OCI-LY7 (cell line): Measurements from ENCODE around the gene ERMAP. TPM values are rescaled to one million over a fixed set of nuclear protein-coding genes. Genes with fewer than 3 reads are reported as not detected.
A peak's percentile ranks its signal among the peaks of the same experiment; 100 is the strongest.
"Not testable (repeated sequence)": the region's sequence is repeated elsewhere in the genome, so short reads cannot be mapped to it uniquely, and the experiment has no call there.

Source experiments
- BruUV-seq: library from RNA; stranded (reverse); fragments of 400-500 nt; replicated peaks from 2 replicates; lab custom pipeline; 2021; lab: Mats Ljungman, UMichigan
- CTCF ChIA-PET: fragments of 300-600 bp; sonication (Branson Sonifier 250); formaldehyde crosslinking; loops from one replicate; lab custom pipeline; 2022; ENCODE audit warnings: antibody characterized with exemption; ENCODE audit not compliant: unreplicated experiment; lab: Charles Lee
- POLR2A ChIA-PET: fragments of 300-600 bp; sonication (Branson Sonifier 250); formaldehyde crosslinking; loops from one replicate; lab custom pipeline; 2022; ENCODE audit warnings: antibody characterized with exemption; lab: Charles Lee
- DNase-seq: peaks from one replicate; pipeline ENCODE4 v3.0.0-alpha.2; 2015; ENCODE audit warnings: low spot score
- H2AFZ ChIP-seq: fragments of 200-600 bp; sonication (generic), shearing (Covaris generic); 2 replicates; pipeline ENCODE4 v1.6.1; 2014; ENCODE audit warnings: mild to moderate bottlenecking, antibody characterized with exemption, low read length, moderate library complexity
- H3K27ac ChIP-seq: fragments of 200-600 bp; sonication (generic); 2 replicates; pipeline ENCODE4 v1.5.1; 2014; ENCODE audit warnings: mixed run types, low read depth, mild to moderate bottlenecking, moderate library complexity, low read length, inconsistent platforms; ENCODE audit not compliant: poor library complexity, severe bottlenecking
- H3K36me3 ChIP-seq: fragments of 200-600 bp; sonication (generic); 2 replicates; pipeline ENCODE4 v1.6.1; 2014; ENCODE audit warnings: mild to moderate bottlenecking, antibody characterized with exemption, low read length, moderate library complexity, mixed read lengths; ENCODE audit not compliant: insufficient read depth
- H3K4me1 ChIP-seq: fragments of 200-600 bp; sonication (generic); 2 replicates; pipeline ENCODE4 v1.5.1; 2014; ENCODE audit warnings: mild to moderate bottlenecking, low read length; ENCODE audit not compliant: insufficient read depth, poor library complexity, severe bottlenecking
- H3K4me2 ChIP-seq: fragments of 200-600 bp; sonication (generic); 2 replicates; pipeline ENCODE4 v1.6.1; 2014; ENCODE audit warnings: mild to moderate bottlenecking, low read length
- H3K4me3 ChIP-seq: fragments of 200-600 bp; sonication (generic); 2 replicates; pipeline ENCODE4 v1.5.1; 2014; ENCODE audit warnings: mild to moderate bottlenecking, low read depth, low read length; ENCODE audit not compliant: poor library complexity, severe bottlenecking
- H3K79me2 ChIP-seq: fragments of 200-600 bp; sonication (generic); 2 replicates; pipeline ENCODE4 v1.6.1; 2016; ENCODE audit warnings: low read depth, mild to moderate bottlenecking, low read length, moderate library complexity, mixed read lengths; ENCODE audit not compliant: insufficient read depth
- H3K9me2 ChIP-seq: fragments of 200-600 bp; sonication (generic); 2 replicates; pipeline ENCODE4 v1.6.1; 2016; ENCODE audit warnings: mild to moderate bottlenecking, low read length, mixed read lengths; ENCODE audit not compliant: insufficient read depth
- H3K9me3 ChIP-seq: fragments of 200-600 bp; sonication (generic); 2 replicates; pipeline ENCODE4 v1.6.1; 2014; ENCODE audit warnings: mild to moderate bottlenecking, mixed run types, low read length, mixed read lengths
- H4K20me1 ChIP-seq: fragments of 200-600 bp; sonication (generic); 2 replicates; pipeline ENCODE4 v1.6.1; 2014; ENCODE audit warnings: mild to moderate bottlenecking, antibody characterized with exemption, low read length, moderate library complexity, mixed read lengths; ENCODE audit not compliant: insufficient read depth
- CTCF ChIP-seq: fragments of 200-600 bp; sonication (generic); conservative IDR thresholded peaks from 2 replicates; pipeline ENCODE4 v1.5.1; 2014; ENCODE audit warnings: mild to moderate bottlenecking, antibody characterized with exemption, low read length, moderate library complexity, mixed read lengths
- EZH2phosphoT487 ChIP-seq: fragments of 200-600 bp; sonication (generic); IDR thresholded peaks from 2 replicates; pipeline ENCODE4 v1.6.1; 2018; ENCODE audit warnings: low read depth, borderline replicate concordance, mild to moderate bottlenecking, mixed run types, antibody characterized with exemption, low read length, moderate library complexity, mixed read lengths
- intact Hi-C: fragments of 100-400 bp; cut with micrococcal nuclease; formaldehyde crosslinking; loops from one replicate; pipeline ENCODE4 v1.10.0; 2022; ENCODE audit not compliant: unreplicated experiment
- total RNA-seq, 2 experiments: library from RNA; depleted of rRNA in 1 of 2; stranded (reverse); fragments of >200 nt in 1 of 2; shearing (Covaris generic) in 1 of 2; gene quantifications; 2 replicates each; pipeline ENCODE4 v1.2.3, GENCODE V29; 2014 to 2022

ERMAP gene
- total RNA-seq, 2 experiments from 2014 or later, result 2.7 to 5.1 TPM

GRCh38 chr1:42852608-42852980 is 35.7 kb downstream of the ERMAP start:
- H3K27ac ChIP-seq, result peak overlapping the region; percentile 50
- H2AFZ ChIP-seq, result no peak overlapping the region
- ChIA-PET CTCF (no interaction called here), POLR2A (no interaction called here)
- peaks cover 56% of the 10 kb centered on the region for H3K4me1 ChIP-seq
- no peak for TF ChIP-seq EZH2phosphoT487
- TF ChIP-seq CTCF, result no peak
- peaks cover 18% of the 10 kb centered on the region for H3K79me2 ChIP-seq
- H3K9me2 ChIP-seq, result no peaks in the 10 kb centered on the region
- intact Hi-C loops, result no loop called here
- H3K36me3 ChIP-seq, result peaks cover 46% of the 10 kb centered on the region
- no peaks in the 10 kb centered on the region for H4K20me1 ChIP-seq
- no peak overlapping the region for H3K4me3 ChIP-seq
- peak; percentile 20 for DNase-seq
- no TSS peak for BruUV-seq
- no peaks in the 10 kb centered on the region for H3K9me3 ChIP-seq
- peak overlapping the region; percentile 50 for H3K4me2 ChIP-seq

- no peak overlapping the region for H2AFZ ChIP-seq
- POLR2A ChIA-PET, result interaction anchor here (0.7 kb wide), 1 partner anchor 1799 kb away, joined by 4 read pairs; no protein-coding TSS in a partner anchor
- CTCF ChIA-PET, result no interaction called here
- no peaks in the 10 kb centered on the region for H3K9me2 ChIP-seq
- H3K79me2 ChIP-seq, result peaks cover 10% of the 10 kb centered on the region; the same call in 1 of the 2 replicates
- no peak for DNase-seq
- no peak overlapping the region for H3K4me3 ChIP-seq
- no peaks in the 10 kb centered on the region for H3K9me3 ChIP-seq
- H4K20me1 ChIP-seq, result no peaks in the 10 kb centered on the region
- no TSS peak for BruUV-seq
- 0 out of 2 replicates have a peak overlapping the region, but pooled peaks have one; percentile 50 for H3K4me2 ChIP-seq
- TF ChIP-seq CTCF (no peak), EZH2phosphoT487 (no peak)
- H3K27ac ChIP-seq, result peak overlapping the region; percentile 50
- peaks cover 46% of the 10 kb centered on the region for H3K36me3 ChIP-seq
- intact Hi-C loops, result no loop called here
- H3K4me1 ChIP-seq, result peaks cover 49% of the 10 kb centered on the region
These were observed 36.4 kb downstream of the ERMAP start for GRCh38 chr1:42853116-42853884.

- POLR2A ChIA-PET, H3K27ac ChIP-seq, BruUV-seq, H3K4me2 ChIP-seq, H3K9me2 ChIP-seq, H3K4me3 ChIP-seq, DNase-seq, intact Hi-C loops, H3K9me3 ChIP-seq, CTCF ChIA-PET, H3K79me2 ChIP-seq, H4K20me1 ChIP-seq, H2AFZ ChIP-seq: not testable (repeated sequence)
- H3K36me3 ChIP-seq, result peaks cover 20% of the 10 kb centered on the region
- H3K4me1 ChIP-seq, result peaks cover 17% of the 10 kb centered on the region
These were observed 39.6 kb downstream of the ERMAP start for GRCh38 chr1:42856554-42856953.

GRCh38 chr1:42859366-42859765 is 42.4 kb downstream of the ERMAP start:
- H3K4me3 ChIP-seq, H4K20me1 ChIP-seq, H2AFZ ChIP-seq, H3K36me3 ChIP-seq, CTCF ChIA-PET, intact Hi-C loops, H3K27ac ChIP-seq, H3K4me1 ChIP-seq, BruUV-seq, DNase-seq, H3K9me3 ChIP-seq, H3K4me2 ChIP-seq, H3K79me2 ChIP-seq, H3K9me2 ChIP-seq: not testable (repeated sequence)
- POLR2A ChIA-PET, result interaction anchor here (0.7 to 1.6 kb wide), 2 partner anchors 12 to 225 kb away, joined by 3 to 8 read pairs; partner anchors contain the start of gene ZNF691
